ENCODE results near the gene MISP3.

GRCh38 chr19:14102756-14103155 lies 30.2 kb downstream of the MISP3 start:
- TF ChIP-seq POLR2A (IDR thresholded peaks at IDR 0.05; ENCODE audit: low read depth, low read length), result no peak
- no peak for TF ChIP-seq TAF1 (IDR thresholded peaks at IDR 0.05; ENCODE audit: borderline replicate concordance, low read depth, low read length)
- no peak for TF ChIP-seq POLR2AphosphoS5 (IDR thresholded peaks at IDR 0.05; ENCODE audit: low read depth, low read length)

Data from GM12892 (cell line).